ENCODE measurements around the gene KCNK5. TPM values are rescaled to one million over a fixed set of nuclear protein-coding genes. Genes with fewer than 3 reads are reported as not detected.

KCNK5 gene
- total RNA-seq, 2 donors from 2014 or later, result 6.1 to 8.9 TPM

GRCh38 chr6:39190545-39191235, 38.6 kb downstream of the KCNK5 start:
- Mint-ChIP-seq H3K27ac (no peak overlapping the region), H3K4me3 (no peak overlapping the region), H3K4me1 (peaks cover 7% of the 10 kb centered on the region), H3K36me3 (ENCODE audit: low read depth) (peaks cover 37% of the 10 kb centered on the region), H3K27me3 (no peaks in the 10 kb centered on the region), H3K9me3 (no peaks in the 10 kb centered on the region)
- no peak for ATAC-seq (replicated peaks)

GRCh38 chr6:39189915-39190544, 39.2 kb downstream of the KCNK5 start:
- ATAC-seq (replicated peaks), result peak; percentile 16
- Mint-ChIP-seq H3K27me3 (no peaks in the 10 kb centered on the region), H3K27ac (no peak overlapping the region), H3K36me3 (ENCODE audit: low read depth) (peaks cover 33% of the 10 kb centered on the region), H3K4me1 (peaks cover 7% of the 10 kb centered on the region), H3K4me3 (no peak overlapping the region), H3K9me3 (no peaks in the 10 kb centered on the region)

- peaks cover 7% of the 10 kb centered on the region for H3K4me1 Mint-ChIP-seq
- no peaks in the 10 kb centered on the region for H3K9me3 Mint-ChIP-seq
- peak overlapping the region; percentile 3 for H3K27ac Mint-ChIP-seq
- ATAC-seq (replicated peaks), result no peak
- no peak overlapping the region for H3K4me3 Mint-ChIP-seq
- no peaks in the 10 kb centered on the region for H3K27me3 Mint-ChIP-seq
- H3K36me3 Mint-ChIP-seq (ENCODE audit: low read depth), result peaks cover 24% of the 10 kb centered on the region
These were observed 40.1 kb downstream of the KCNK5 start for GRCh38 chr6:39189131-39189530.

- peak; percentile 67 for ATAC-seq (replicated peaks)
- Mint-ChIP-seq H3K4me1 (peaks cover 7% of the 10 kb centered on the region), H3K9me3 (no peaks in the 10 kb centered on the region), H3K36me3 (ENCODE audit: low read depth) (peaks cover 19% of the 10 kb centered on the region), H3K27ac (peak overlapping the region; percentile 3), H3K4me3 (no peak overlapping the region), H3K27me3 (no peaks in the 10 kb centered on the region)
These were observed 40.7 kb downstream of the KCNK5 start for GRCh38 chr6:39188571-39188970.

GRCh38 chr6:39188098-39188450, 41.2 kb downstream of the KCNK5 start:
- ATAC-seq (replicated peaks), result no peak
- Mint-ChIP-seq H3K4me3 (no peak overlapping the region), H3K36me3 (ENCODE audit: low read depth) (peaks cover 14% of the 10 kb centered on the region)

GRCh38 chr6:39184906-39185580, 44.2 kb downstream of the KCNK5 start:
- Mint-ChIP-seq H3K36me3 (ENCODE audit: low read depth) (no peaks in the 10 kb centered on the region), H3K27ac (no peak overlapping the region), H3K27me3 (no peaks in the 10 kb centered on the region), H3K4me3 (no peak overlapping the region), H3K4me1 (peaks cover 7% of the 10 kb centered on the region), H3K9me3 (no peaks in the 10 kb centered on the region)
- ATAC-seq (replicated peaks), result no peak

More at GRCh38 chr6:39188098-39188450, 41.2 kb downstream of the KCNK5 start:
- Mint-ChIP-seq H3K4me1 (peaks cover 7% of the 10 kb centered on the region), H3K27me3 (no peaks in the 10 kb centered on the region), H3K9me3 (no peaks in the 10 kb centered on the region), H3K27ac (peak overlapping the region; percentile 3)

- H3K27me3 Mint-ChIP-seq, result no peaks in the 10 kb centered on the region
- peaks cover 8% of the 10 kb centered on the region for H3K9me3 Mint-ChIP-seq
- no peak for ATAC-seq (replicated peaks)
- no peaks in the 10 kb centered on the region for H3K36me3 Mint-ChIP-seq (ENCODE audit: low read depth)
- no peak overlapping the region for H3K27ac Mint-ChIP-seq
- H3K4me1 Mint-ChIP-seq, result no peaks in the 10 kb centered on the region
- no peak overlapping the region for H3K4me3 Mint-ChIP-seq
These were observed 46.7 kb downstream of the KCNK5 start for GRCh38 chr6:39182604-39183003.

GRCh38 chr6:39181826-39182225, 47.4 kb downstream of the KCNK5 start:
- no peaks in the 10 kb centered on the region for H3K36me3 Mint-ChIP-seq (ENCODE audit: low read depth)
- no peaks in the 10 kb centered on the region for H3K27me3 Mint-ChIP-seq
- ATAC-seq (replicated peaks), result no peak
- H3K4me3 Mint-ChIP-seq, result no peak overlapping the region
- no peak overlapping the region for H3K27ac Mint-ChIP-seq
- no peaks in the 10 kb centered on the region for H3K4me1 Mint-ChIP-seq
- H3K9me3 Mint-ChIP-seq, result peaks cover 16% of the 10 kb centered on the region

GRCh38 chr6:39181333-39181732, 47.9 kb downstream of the KCNK5 start:
- Mint-ChIP-seq H3K4me1 (no peaks in the 10 kb centered on the region), H3K27ac (no peak overlapping the region), H3K27me3 (no peaks in the 10 kb centered on the region), H3K36me3 (ENCODE audit: low read depth) (no peaks in the 10 kb centered on the region), H3K4me3 (no peak overlapping the region), H3K9me3 (peaks cover 18% of the 10 kb centered on the region)
- ATAC-seq (replicated peaks), result no peak

- no peak overlapping the region for H3K27ac Mint-ChIP-seq
- no peak overlapping the region for H3K4me3 Mint-ChIP-seq
These were observed 50.5 kb downstream of the KCNK5 start for GRCh38 chr6:39178804-39179203.

GRCh38 chr6:39178235-39178634, 51.0 kb downstream of the KCNK5 start:
- Mint-ChIP-seq H3K27ac (no peak overlapping the region), H3K36me3 (ENCODE audit: low read depth) (no peaks in the 10 kb centered on the region), H3K27me3 (no peaks in the 10 kb centered on the region), H3K9me3 (peaks cover 18% of the 10 kb centered on the region), H3K4me3 (no peak overlapping the region), H3K4me1 (no peaks in the 10 kb centered on the region)
- ATAC-seq (replicated peaks), result no peak

More at GRCh38 chr6:39178804-39179203, 50.5 kb downstream of the KCNK5 start:
- Mint-ChIP-seq H3K27me3 (no peaks in the 10 kb centered on the region), H3K9me3 (peaks cover 18% of the 10 kb centered on the region), H3K4me1 (no peaks in the 10 kb centered on the region), H3K36me3 (ENCODE audit: low read depth) (no peaks in the 10 kb centered on the region)
- no peak for ATAC-seq (replicated peaks)

- no peak overlapping the region for H3K4me3 Mint-ChIP-seq
- no peaks in the 10 kb centered on the region for H3K27me3 Mint-ChIP-seq
- no peak overlapping the region for H3K27ac Mint-ChIP-seq
- H3K4me1 Mint-ChIP-seq, result no peaks in the 10 kb centered on the region
- H3K36me3 Mint-ChIP-seq (ENCODE audit: low read depth), result no peaks in the 10 kb centered on the region
- no peak for ATAC-seq (replicated peaks)
- H3K9me3 Mint-ChIP-seq, result peaks cover 18% of the 10 kb centered on the region
These were observed 52.1 kb downstream of the KCNK5 start for GRCh38 chr6:39177130-39177529.

GRCh38 chr6:39173270-39173669, 56.0 kb downstream of the KCNK5 start:
- Mint-ChIP-seq H3K27me3 (no peaks in the 10 kb centered on the region), H3K4me1 (no peaks in the 10 kb centered on the region), H3K9me3 (peaks cover 12% of the 10 kb centered on the region), H3K4me3 (no peak overlapping the region), H3K36me3 (ENCODE audit: low read depth) (no peaks in the 10 kb centered on the region), H3K27ac (no peak overlapping the region)
- ATAC-seq (replicated peaks), result no peak

GRCh38 chr6:39172377-39172757, 56.9 kb downstream of the KCNK5 start:
- no peaks in the 10 kb centered on the region for H3K4me1 Mint-ChIP-seq
- H3K4me3 Mint-ChIP-seq, result no peak overlapping the region
- peaks cover 7% of the 10 kb centered on the region for H3K9me3 Mint-ChIP-seq
- H3K36me3 Mint-ChIP-seq (ENCODE audit: low read depth), result no peaks in the 10 kb centered on the region
- no peak for ATAC-seq (replicated peaks)
- no peak overlapping the region for H3K27ac Mint-ChIP-seq
- H3K27me3 Mint-ChIP-seq, result no peaks in the 10 kb centered on the region
